Subcutaneous abdominal adipose tissue (tissue), 5 donors: ENCODE measurements around the gene RHOV.
A peak's percentile ranks its signal among the peaks of the same experiment; 100 is the strongest.

Experiments used
- H3K27ac ChIP-seq: one replicate; pipeline ENCODE4 v1.7.0; 2013; ENCODE audit warnings: low read depth, mild to moderate bottlenecking, inconsistent platforms, low read length, moderate library complexity
- H3K27me3 ChIP-seq, 5 donors: one replicate each; pipeline ENCODE4 v1.7.0; 2013; ENCODE audit warnings: low read length in 5 of 5, inconsistent platforms in 1 of 5; ENCODE audit not compliant: control insufficient read depth in 5 of 5, insufficient read depth in 4 of 5
- H3K36me3 ChIP-seq, 5 donors: one replicate each; pipeline ENCODE4 v1.7.0; 2013; ENCODE audit warnings: low read length in 5 of 5; ENCODE audit not compliant: control insufficient read depth in 5 of 5, insufficient read depth in 5 of 5
- H3K4me1 ChIP-seq, 5 donors: one replicate each; pipeline ENCODE4 v1.7.0; 2013; ENCODE audit warnings: low read length in 5 of 5, mild to moderate bottlenecking in 3 of 5, moderate library complexity in 1 of 5; ENCODE audit not compliant: control insufficient read depth in 5 of 5, insufficient read depth in 5 of 5
- H3K4me3 ChIP-seq, 5 donors: one replicate each; pipeline ENCODE4 v1.7.0; 2013; ENCODE audit warnings: low read length in 5 of 5, low read depth in 1 of 5
- H3K9ac ChIP-seq, 5 donors: one replicate each; pipeline ENCODE4 v1.7.0; 2013; ENCODE audit warnings: low read length in 5 of 5, mild to moderate bottlenecking in 4 of 5, moderate library complexity in 3 of 5
- H3K9me3 ChIP-seq, 5 donors: one replicate each; pipeline ENCODE4 v1.7.0; 2013; ENCODE audit warnings: low read length in 5 of 5; ENCODE audit not compliant: control insufficient read depth in 5 of 5
- donor health status: healthy.
- donor health status: healthy.
- donor health status: healthy.
- donor health status: healthy.
- donor health status: healthy.

Gene RHOV

GRCh38 chr15:40857601-40858341 lies 16.3 kb downstream of the RHOV start:
- Histone ChIP-seq H3K36me3 (no peaks in the 10 kb centered on the region), H3K27ac (no peak overlapping the region), H3K4me1 (peaks cover 0 to 6% (median 2%) of the 10 kb centered on the region in 5 donors), H3K27me3 (peaks cover 0 to 11% (median 2%) of the 10 kb centered on the region in 5 donors), H3K9ac (no peak overlapping the region), H3K9me3 (no peaks in the 10 kb centered on the region), H3K4me3 (no peak overlapping the region)

DNA sequence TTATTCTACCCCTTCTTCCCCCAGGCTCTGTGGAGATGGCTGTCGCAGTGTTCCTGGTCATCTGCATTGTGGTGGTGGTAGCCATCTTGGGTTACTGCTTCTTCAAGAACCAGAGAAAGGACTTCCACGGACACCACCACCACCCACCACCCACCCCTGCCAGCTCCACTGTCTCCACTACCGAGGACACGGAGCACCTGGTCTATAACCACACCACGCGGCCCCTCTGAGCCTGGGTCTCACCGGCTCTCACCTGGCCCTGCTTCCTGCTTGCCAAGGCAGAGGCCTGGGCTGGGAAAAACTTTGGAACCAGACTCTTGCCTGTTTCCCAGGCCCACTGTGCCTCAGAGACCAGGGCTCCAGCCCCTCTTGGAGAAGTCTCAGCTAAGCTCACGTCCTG lies 17.3 kb downstream of the RHOV start:
- H3K4me1 ChIP-seq, result peaks cover 0 to 6% (median 2%) of the 10 kb centered on the region in 5 donors
- no peak overlapping the region for H3K9ac ChIP-seq
- no peak overlapping the region for H3K27ac ChIP-seq
- H3K36me3 ChIP-seq, result no peaks in the 10 kb centered on the region
- H3K27me3 ChIP-seq, result peaks cover 0 to 11% (median 2%) of the 10 kb centered on the region in 5 donors
- no peaks in the 10 kb centered on the region for H3K9me3 ChIP-seq
- H3K4me3 ChIP-seq, result no peak overlapping the region

- Histone ChIP-seq H3K9ac (no peak overlapping the region), H3K36me3 (no peaks in the 10 kb centered on the region), H3K9me3 (no peaks in the 10 kb centered on the region), H3K27ac (no peak overlapping the region), H3K4me3 (no peak overlapping the region), H3K4me1 (peaks cover 0 to 6% (median 2%) of the 10 kb centered on the region in 5 donors), H3K27me3 (peaks cover 0 to 11% (median 2%) of the 10 kb centered on the region in 5 donors)
Observed at GRCh38 chr15:40855706-40856234, 18.3 kb downstream of the RHOV start.

- Histone ChIP-seq H3K4me3 (no peak overlapping the region), H3K27ac (no peak overlapping the region), H3K27me3 (peaks cover 0 to 8% (median 2%) of the 10 kb centered on the region in 5 donors), H3K4me1 (peaks cover 0 to 6% (median 2%) of the 10 kb centered on the region in 5 donors), H3K9ac (no peak overlapping the region), H3K9me3 (no peaks in the 10 kb centered on the region), H3K36me3 (no peaks in the 10 kb centered on the region)
Observed at GRCh38 chr15:40854161-40854560, 19.9 kb downstream of the RHOV start.

GRCh38 chr15:40853241-40853890 lies 20.7 kb downstream of the RHOV start:
- H3K4me3 ChIP-seq, result no peak overlapping the region
- H3K27me3 ChIP-seq, result peaks cover 0 to 7% (median 0%) of the 10 kb centered on the region in 5 donors
- H3K36me3 ChIP-seq, result no peaks in the 10 kb centered on the region
- no peak overlapping the region for H3K27ac ChIP-seq
- H3K4me1 ChIP-seq, result peaks cover 0 to 6% (median 2%) of the 10 kb centered on the region in 5 donors
- no peak overlapping the region for H3K9ac ChIP-seq
- H3K9me3 ChIP-seq, result no peaks in the 10 kb centered on the region

- H3K9ac ChIP-seq, result no peak overlapping the region
- no peaks in the 10 kb centered on the region for H3K36me3 ChIP-seq
- no peak overlapping the region for H3K27ac ChIP-seq
- no peaks in the 10 kb centered on the region for H3K9me3 ChIP-seq
- peaks cover 0 to 7% (median 0%) of the 10 kb centered on the region in 5 donors for H3K27me3 ChIP-seq
- H3K4me1 ChIP-seq, result peaks cover 0 to 7% (median 0%) of the 10 kb centered on the region in 5 donors
- H3K4me3 ChIP-seq, result no peak overlapping the region
Observed at GRCh38 chr15:40852529-40852928, 21.5 kb downstream of the RHOV start.

DNA sequence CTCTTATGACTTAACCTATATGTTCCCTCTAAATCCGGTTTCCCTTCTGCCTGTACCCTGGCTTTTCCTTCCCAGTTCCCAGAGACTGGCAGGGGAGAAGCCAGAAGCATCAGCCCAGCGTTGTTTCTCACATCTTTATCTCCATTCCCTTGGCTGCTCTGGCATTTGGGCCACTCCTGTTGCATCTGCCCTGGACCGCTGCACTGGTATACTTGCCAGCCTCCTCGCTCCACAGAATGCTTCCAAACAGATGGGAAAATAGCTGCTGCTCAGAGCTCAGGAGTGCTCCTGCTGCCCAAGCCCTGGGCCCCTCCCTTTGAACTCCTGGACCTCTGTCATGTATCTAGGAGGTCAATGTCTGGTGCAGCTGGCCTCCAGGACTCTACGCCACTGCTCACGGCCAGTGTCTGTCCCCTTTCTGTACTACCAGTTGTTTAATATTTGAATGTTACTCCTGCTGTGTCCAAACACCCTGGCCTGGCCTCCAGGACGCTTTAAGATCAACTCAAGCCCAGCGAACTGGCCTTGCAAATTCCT lies 23.4 kb downstream of the RHOV start:
- Histone ChIP-seq H3K27me3 (peaks cover 0 to 6% (median 1%) of the 10 kb centered on the region in 5 donors), H3K27ac (no peak overlapping the region)

GRCh38 chr15:40847223-40847961 lies 26.6 kb downstream of the RHOV start:
- peaks cover 0 to 20% (median 15%) of the 10 kb centered on the region in 5 donors for H3K27me3 ChIP-seq
- peaks cover 1 to 35% (median 20%) of the 10 kb centered on the region in 5 donors for H3K4me1 ChIP-seq
- H3K4me3 ChIP-seq, result no peak overlapping the region
- no peaks in the 10 kb centered on the region for H3K9me3 ChIP-seq
- no peak overlapping the region for H3K9ac ChIP-seq
- no peak overlapping the region for H3K27ac ChIP-seq
- H3K36me3 ChIP-seq, result no peaks in the 10 kb centered on the region

More for the DNA sequence above, 23.4 kb downstream of the RHOV start:
- Histone ChIP-seq H3K9ac (no peak overlapping the region), H3K9me3 (no peaks in the 10 kb centered on the region), H3K4me3 (no peak overlapping the region), H3K4me1 (peaks cover 0 to 16% (median 5%) of the 10 kb centered on the region in 5 donors), H3K36me3 (no peaks in the 10 kb centered on the region)

- H3K27me3 ChIP-seq, result peaks cover 0 to 20% (median 15%) of the 10 kb centered on the region in 5 donors
- H3K36me3 ChIP-seq, result no peaks in the 10 kb centered on the region
- H3K4me1 ChIP-seq, result peaks cover 1 to 35% (median 20%) of the 10 kb centered on the region in 5 donors
- peak overlapping the region in 1 of 5 donors; percentile 35 for H3K9ac ChIP-seq
- no peak overlapping the region for H3K4me3 ChIP-seq
- H3K27ac ChIP-seq, result no peak overlapping the region
- no peaks in the 10 kb centered on the region for H3K9me3 ChIP-seq
Observed at GRCh38 chr15:40846841-40847222, 27.2 kb downstream of the RHOV start.
